ENCODE data around the gene RNF222.

The RNF222 gene, protein sequence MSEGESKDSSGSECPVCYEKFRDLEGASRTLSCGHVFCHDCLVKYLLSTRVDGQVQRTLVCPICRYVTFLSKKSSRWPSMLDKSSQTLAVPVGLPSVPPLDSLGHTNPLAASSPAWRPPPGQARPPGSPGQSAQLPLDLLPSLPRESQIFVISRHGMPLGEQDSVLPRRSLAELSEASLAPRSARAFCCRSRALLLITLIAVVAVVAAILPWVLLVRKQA

GRCh38 chr17:8397636-8398035 is at the start of gene RNF222:
RNF222 (minus strand) TSS chr17:8397827; CDS start chr17:8393461, 4,366 bp downstream.
- DNase-seq, result no peak

DNA sequence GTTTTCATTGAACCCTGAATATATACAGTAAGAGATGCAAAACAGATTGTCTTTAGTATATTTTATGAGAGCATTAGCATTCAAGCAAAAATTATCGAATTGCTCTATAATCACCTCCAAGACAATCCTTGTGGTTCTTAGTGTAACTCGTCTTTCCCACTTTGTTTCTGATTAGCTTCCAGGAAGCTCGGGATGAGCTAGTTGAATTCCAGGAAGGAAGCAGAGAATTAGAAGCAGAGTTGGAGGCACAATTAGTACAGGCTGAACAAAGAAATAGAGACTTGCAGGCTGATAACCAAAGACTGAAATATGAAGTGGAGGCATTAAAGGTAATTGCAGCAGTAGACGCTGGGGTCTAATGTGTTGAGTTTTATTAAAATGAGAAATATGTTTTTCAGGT is 47.9 kb upstream of the RNF222 start:
- DNase-seq, result no peak

DNA sequence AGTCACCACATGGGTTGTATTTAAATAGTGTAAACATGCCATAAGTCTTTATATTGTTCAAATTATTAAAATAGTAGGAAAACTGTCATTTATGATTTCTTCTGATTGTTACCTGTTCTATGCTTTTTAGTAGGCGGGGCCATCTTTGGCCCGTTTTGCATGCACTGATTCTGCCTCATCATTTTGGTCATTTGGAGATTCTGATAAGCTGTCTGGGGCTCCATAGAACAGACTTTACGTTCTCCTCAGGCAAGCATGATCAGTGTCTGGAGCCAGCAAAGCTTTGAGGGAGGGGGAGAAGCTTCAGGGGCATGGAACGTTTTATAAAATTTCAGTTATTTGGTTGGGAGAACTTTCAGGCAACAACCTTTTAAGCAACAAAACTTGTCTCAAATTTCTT is 46.9 kb upstream of the RNF222 start:
- DNase-seq, result no peak

- DNase-seq, result no peak
These were observed 46.1 kb upstream of the RNF222 start for GRCh38 chr17:8443756-8444155.

- DNase-seq, result no peak
These were observed 44.7 kb upstream of the RNF222 start for GRCh38 chr17:8442310-8442709.

DNA sequence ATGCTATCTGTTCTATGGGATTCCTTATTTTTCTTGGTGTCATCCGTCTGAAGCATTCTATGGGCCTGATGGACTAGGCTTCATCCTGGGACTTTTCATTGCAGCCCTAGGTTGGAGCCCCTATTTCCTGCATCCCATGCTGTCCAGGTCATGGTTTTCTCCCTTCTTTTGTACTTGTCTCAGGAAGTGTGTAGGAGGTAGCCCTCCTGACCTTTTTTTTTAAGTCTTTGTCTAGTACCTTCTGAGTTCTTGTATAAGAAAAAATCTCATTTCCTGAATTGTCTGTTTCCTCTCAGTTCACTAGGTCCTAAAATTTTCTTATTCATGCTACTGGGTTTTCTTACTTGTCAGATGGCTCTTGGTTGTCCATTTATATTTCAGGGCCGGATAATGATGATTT is 44.1 kb upstream of the RNF222 start:
- DNase-seq, result no peak

DNA sequence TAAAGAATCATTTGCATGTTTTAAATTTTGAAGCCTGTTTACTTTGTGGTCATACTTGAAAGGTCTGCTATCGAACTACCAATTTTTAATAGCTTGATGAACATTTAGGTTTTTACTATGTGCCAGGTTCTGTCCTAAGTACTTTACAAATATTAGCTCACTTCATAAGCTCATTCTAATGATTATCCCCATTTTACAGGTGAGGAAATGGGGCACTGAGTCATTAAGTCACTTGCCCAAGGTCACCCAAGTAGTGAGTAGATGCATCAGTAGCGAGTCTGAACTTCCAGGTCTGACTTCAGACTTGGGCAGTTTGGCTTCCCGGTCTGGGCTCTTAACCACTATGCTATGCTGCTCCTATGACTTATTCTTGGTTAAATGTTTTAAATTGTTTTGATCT is 42.1 kb upstream of the RNF222 start:
- no peak for DNase-seq

DNA sequence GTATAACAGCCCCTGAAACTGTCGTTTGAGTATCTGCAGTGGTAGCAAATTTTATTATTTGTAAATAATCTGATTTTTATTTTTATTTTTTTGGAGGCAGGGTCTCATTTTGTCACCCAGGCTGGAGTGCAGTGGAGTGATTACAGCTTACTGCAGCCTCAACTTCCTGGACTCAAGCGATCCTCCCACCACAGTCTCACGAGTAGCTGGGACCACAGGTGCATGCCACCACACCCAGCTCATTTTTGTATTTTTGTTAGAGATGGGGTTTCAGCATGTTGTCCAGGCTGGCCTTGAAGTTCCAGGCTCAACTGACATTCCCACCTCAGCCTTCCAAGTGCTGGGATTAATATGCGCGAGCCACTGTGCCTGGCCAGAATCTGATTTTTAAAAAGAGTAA is 40.8 kb upstream of the RNF222 start:
- no peak for DNase-seq

DNA sequence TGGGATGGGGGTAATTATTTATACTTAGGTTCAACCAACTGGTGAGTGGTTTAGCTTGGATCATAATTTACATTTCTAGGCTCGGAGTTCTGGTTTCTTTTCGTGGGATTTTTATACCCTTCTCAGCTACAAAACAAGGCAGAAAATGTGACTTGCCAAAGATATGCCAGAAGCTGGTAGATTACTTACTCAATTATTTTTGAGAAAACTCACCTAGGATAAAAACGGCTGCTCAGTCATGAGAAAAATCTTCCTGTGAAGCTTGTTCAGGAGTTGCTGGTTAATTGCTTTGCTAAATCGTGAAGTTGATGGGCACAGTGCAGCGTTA is 39.2 kb upstream of the RNF222 start:
- no peak for DNase-seq

DNA sequence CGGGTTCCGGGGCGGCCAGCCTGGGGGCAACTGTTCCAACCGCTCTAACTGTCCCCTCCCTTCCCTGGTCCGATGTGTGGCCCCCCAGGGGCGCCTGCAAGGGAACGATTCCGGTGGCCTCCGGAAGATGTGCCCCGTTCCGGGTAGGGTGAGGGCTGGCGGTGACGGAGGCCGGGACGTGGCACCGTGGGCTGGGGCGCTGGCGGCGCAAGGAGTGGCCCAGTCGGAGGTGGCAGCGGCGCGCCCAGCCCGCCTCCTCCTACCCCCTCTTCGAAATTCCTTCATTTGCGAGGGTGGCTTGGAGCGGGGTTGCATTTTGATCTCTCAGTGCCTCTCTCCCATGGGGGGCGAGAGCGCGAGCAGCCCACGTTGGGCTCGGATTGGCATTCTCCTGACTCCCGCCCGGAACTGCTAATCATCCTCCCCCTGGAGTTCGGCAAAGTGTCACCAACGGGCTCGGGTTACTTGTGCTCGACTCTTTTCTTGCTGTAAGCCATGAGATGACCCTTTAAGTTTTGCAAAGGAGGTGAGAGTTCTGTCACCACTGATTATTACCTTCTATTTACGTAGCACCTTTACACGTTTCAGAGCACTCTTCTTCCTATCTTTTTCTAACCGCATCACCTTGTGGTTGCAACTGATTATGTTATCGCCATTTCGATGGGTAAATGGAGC is 38.7 kb upstream of the RNF222 start:
- DNase-seq, result peak; percentile 52

DNA sequence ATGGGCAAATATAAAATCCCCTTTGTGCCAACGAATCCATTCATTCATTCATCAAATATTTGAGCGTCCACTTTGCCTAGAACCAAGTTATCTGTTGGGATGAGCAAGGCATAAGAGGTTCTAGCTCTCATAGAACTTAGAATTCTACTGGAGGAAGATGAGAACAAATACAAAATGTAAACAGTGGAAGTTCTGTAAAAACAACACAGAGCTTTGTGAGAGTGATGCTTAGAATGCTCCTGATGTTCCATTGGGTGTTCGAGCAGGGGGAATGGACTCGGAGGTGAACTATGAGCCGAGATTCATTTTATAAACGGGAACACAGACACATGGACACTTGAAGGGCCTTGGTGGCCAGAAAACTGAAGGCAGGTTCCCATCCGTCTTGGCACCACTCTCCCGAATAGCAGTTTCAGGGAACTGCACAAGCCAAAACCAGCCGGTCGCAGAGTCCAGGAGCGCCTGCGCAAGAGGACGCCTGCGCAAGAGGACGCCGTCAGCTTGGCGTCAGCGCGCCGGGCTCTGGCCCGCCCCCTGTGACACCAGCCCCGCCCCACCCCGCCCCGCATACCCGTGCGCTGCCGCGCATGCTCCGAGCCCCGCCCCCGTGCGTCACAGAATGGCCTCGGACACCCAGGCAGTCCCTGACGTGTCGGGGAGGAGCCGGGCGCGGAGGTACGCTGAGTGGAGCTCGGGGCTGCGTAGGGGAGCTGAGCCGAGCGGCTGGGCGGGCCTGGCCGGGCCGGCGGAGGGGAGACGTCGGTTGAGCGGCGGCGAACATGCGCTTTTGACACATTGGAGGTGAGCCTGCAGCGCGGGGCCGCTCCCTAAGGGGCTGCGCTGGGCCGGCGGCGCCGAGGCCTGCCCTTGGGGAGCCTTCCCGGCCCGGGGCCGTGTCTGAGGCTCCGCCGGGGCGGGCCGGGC is 37.9 kb upstream of the RNF222 start, which contains the start of gene NDEL1:
Gene NDEL1 (plus strand): TSS at position 640 of the 924 bp plus-strand sequence. CDS start 8,388 bp downstream, outside the sequence.
- DNase-seq, result peak; percentile 97

DNA sequence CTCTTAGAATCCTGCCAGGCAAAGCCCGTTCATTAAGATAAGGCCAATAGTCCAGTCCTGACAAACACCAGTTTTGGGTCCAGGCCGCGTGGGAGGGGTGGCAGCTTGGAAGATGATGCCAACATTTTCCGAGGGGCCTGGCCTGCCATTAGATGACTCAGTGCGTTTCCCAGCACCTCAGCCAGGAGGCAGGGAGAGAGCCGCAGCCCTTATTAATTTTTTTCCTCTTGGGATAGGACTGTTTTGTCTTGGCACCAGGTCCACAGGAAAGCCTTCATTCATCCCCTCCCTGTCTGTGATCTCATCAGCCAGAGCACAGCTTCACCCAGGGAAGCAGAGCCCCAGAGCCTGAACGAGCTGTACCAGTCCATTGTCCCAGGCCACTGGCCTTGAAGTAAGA is 33.3 kb upstream of the RNF222 start:
- DNase-seq, result no peak

- no peak for DNase-seq
These were observed 29.2 kb upstream of the RNF222 start for GRCh38 chr17:8426802-8427201.

DNA sequence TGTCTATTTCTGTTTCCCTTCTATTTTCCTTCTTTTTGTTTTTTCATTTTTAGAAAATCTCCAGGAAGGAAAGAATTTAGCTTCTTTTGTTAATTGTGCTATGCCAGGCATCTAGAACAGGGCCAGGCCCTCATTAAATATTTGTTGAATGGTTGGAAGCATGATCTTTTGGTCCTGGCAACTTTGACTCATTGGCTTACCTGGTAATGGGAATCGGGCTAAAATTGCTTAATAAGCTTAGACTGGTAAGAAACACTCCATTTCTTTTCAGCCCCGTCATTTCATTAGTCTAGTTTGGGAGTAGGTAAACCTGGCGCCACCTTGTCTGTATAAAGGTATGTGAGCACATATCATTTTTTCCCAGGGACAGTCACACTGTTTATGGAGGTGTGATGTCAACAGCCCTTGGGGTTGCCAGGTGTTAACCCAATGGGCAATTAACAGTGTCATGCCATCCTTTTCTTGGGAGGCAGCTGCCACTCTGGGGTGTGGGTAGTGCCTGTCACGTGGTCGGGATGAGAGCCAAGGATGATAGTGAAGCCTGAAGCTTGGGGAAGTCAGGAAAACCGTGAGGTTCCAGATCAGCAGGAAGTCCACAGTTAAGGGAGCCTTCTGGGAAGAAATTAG is 28.6 kb upstream of the RNF222 start:
- DNase-seq, result no peak

- no peak for DNase-seq
These were observed 23.9 kb upstream of the RNF222 start for GRCh38 chr17:8421571-8421970.

DNA sequence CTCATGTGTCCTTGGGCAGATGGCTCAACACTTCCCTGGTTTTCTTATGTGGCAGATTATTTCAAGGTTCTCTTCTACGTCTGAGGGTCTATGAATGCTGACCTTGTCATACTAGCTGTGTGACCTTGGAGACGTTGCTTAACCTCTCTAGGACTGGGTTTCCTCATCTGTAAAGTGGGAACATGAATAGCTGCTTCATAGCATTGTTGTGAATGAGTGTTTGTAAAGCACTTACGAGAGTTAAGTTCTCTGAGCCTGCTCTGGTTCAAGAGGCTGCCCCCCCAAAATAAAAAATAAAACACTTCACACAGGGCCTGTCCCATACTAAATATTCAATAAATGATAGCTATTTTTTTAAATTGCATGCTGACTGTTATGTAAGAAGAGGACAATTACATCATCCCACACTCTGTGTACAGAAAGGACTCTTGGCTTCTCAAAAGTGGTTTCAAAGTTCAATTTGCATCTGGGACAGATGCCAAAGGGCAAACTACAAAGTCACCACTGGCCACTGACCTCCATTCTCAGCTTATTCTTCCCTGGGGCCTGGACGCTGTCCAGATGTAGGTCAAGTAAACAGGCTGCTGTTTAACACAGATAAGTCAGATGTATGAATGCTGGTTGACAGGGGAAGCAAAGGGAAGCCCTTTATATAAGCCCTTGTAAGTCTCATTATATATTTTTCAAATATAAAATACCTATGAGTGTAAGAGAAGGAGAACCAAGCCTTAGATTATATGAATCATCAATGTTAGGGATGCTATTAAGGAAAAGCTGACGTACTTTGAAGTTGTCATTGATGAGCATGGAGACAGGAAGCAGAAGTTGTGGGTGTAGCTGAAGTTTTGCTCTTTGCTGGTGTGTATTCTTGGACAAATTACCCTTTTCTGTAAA is 22.7 kb upstream of the RNF222 start:
- no peak for DNase-seq

DNA sequence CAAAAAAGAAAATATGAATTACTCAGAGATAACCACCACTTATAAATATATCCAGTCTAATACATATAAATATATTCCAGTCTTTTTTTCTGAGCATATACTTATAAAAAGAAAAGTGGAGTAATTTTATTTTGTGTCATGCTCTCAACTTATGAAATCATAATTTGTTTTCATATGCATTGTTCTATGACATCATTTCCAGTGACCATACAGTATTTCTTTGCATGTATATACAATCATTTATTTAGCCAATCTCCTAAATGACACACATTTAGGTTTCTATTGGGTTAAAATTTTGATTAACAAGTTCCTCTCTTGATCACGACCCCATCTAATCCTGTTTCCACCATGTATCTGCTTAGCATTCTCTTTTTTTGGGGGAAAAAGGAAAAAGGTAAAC is 21.7 kb upstream of the RNF222 start:
- no peak for DNase-seq

- no peak for DNase-seq
These were observed 20.8 kb upstream of the RNF222 start for GRCh38 chr17:8418471-8418870.

GRCh38 chr17:8417806-8418205 is 20.2 kb upstream of the RNF222 start:
- DNase-seq, result no peak

GRCh38 chr17:8413938-8414337 is 16.3 kb upstream of the RNF222 start:
- DNase-seq, result no peak

DNA sequence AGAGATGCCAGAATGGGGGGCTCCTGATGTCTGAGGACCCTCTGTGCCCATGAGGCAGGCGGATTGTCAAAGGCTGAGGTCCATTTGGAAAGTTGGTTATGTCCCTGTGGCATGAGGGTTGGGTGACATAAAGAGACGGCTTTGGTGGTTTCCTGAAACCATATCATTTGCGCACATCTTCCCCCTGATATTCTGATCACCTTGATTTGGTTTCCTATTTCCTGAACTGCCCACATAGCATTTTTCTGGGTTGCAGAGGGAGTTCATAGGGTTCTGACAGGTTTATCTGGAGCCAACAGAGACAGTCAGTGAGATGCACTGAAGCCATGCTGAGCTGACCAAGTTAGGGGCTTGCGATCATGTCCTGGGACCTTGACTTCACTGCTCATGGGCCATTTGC is 15.7 kb upstream of the RNF222 start:
- no peak for DNase-seq

GRCh38 chr17:8412089-8412488 is 14.5 kb upstream of the RNF222 start:
- DNase-seq, result no peak

All from activated effector memory CD4-positive, alpha-beta T cell treated with Interleukin-2 at 50 U/mL for 16 hours (primary cell).